GM23248 (cell line): ENCODE data around the gene KLHL12. TPM values are rescaled to one million over a fixed set of nuclear protein-coding genes. Genes with fewer than 3 reads are reported as not detected.

ENCODE experiments used
- DNase-seq: peaks from one replicate; pipeline ENCODE4 v3.0.0-alpha.2; 2015
- H2AFZ ChIP-seq: fragments of 200-600 bp; sonication (generic); 2 replicates; pipeline ENCODE4 v1.6.1; 2016; ENCODE audit warnings: antibody characterized with exemption
- H3F3A ChIP-seq: fragments of 200-600 bp; sonication (generic); 2 replicates; pipeline ENCODE4 v1.6.1; 2016; ENCODE audit warnings: mild to moderate bottlenecking, antibody characterized with exemption, mixed run types; ENCODE audit not compliant: insufficient read depth
- H3K27ac ChIP-seq: fragments of 200-600 bp; sonication (generic); 2 replicates; pipeline ENCODE4 v1.5.1; 2016; ENCODE audit warnings: mild to moderate bottlenecking
- H3K27me3 ChIP-seq: fragments of 200-600 bp; sonication (generic); replicated peaks from 2 replicates; pipeline ENCODE4 v1.6.1; 2016; ENCODE audit warnings: mild to moderate bottlenecking; ENCODE audit not compliant: insufficient read depth
- H3K36me3 ChIP-seq: fragments of 200-600 bp; sonication (generic); 2 replicates; pipeline ENCODE4 v1.6.1; 2016; ENCODE audit warnings: low read depth, mild to moderate bottlenecking
- H3K4me1 ChIP-seq: fragments of 200-600 bp; sonication (generic); 2 replicates; pipeline ENCODE4 v1.6.1; 2016; ENCODE audit warnings: mild to moderate bottlenecking; ENCODE audit not compliant: insufficient read depth
- H3K4me2 ChIP-seq: fragments of 200-600 bp; sonication (generic); one replicate; pipeline ENCODE4 v1.6.1; 2016; ENCODE audit warnings: mild to moderate bottlenecking; ENCODE audit not compliant: unreplicated experiment
- H3K4me3 ChIP-seq: fragments of 200-600 bp; sonication (generic); 2 replicates; pipeline ENCODE4 v1.5.1; 2016; ENCODE audit warnings: mild to moderate bottlenecking
- H3K79me2 ChIP-seq: fragments of 200-600 bp; sonication (generic); 2 replicates; pipeline ENCODE4 v1.6.1; 2016; ENCODE audit warnings: mild to moderate bottlenecking; ENCODE audit not compliant: insufficient read depth
- H3K9ac ChIP-seq: fragments of 200-600 bp; sonication (generic); 2 replicates; pipeline ENCODE4 v1.6.1; 2016; ENCODE audit warnings: mild to moderate bottlenecking
- H3K9me2 ChIP-seq: fragments of 200-600 bp; sonication (generic); 2 replicates; pipeline ENCODE4 v1.6.1; 2016; ENCODE audit warnings: mixed run types, mild to moderate bottlenecking, moderate library complexity; ENCODE audit not compliant: insufficient read depth
- H3K9me3 ChIP-seq: fragments of 200-600 bp; sonication (generic); one replicate; pipeline ENCODE4 v1.6.1; 2017; ENCODE audit warnings: low read depth
- H4K20me1 ChIP-seq: fragments of 200-600 bp; sonication (generic); 2 replicates; pipeline ENCODE4 v1.6.0; 2016; ENCODE audit not compliant: insufficient read depth
- EZH2 ChIP-seq: fragments of 200-600 bp; sonication (generic); IDR thresholded peaks from 2 replicates; pipeline ENCODE4 v1.6.1; 2018; ENCODE audit warnings: antibody characterized with exemption, mild to moderate bottlenecking; ENCODE audit not compliant: insufficient read depth, poor library complexity, severe bottlenecking
- EZH2phosphoT487 ChIP-seq: fragments of 200-600 bp; sonication (generic); IDR thresholded peaks from 2 replicates; pipeline ENCODE4 v1.6.1; 2018; ENCODE audit warnings: antibody characterized with exemption, moderate library complexity, mild to moderate bottlenecking, low read depth; ENCODE audit not compliant: insufficient read depth
- WGBS, 2 experiments: methylation state at CpG; one replicate each; pipeline ENCODE4 v1.1.6; 2015 to 2017; ENCODE audit warnings: low lambda C conversion rate in 2 of 2, low coverage in 1 of 2; ENCODE audit errors: missing lambda C conversion rate in 2 of 2; 5-methylcytosine and 5-hydroxymethylcytosine counted together
- in situ Hi-C: fragments of 300-500 bp; cut with MboI; formaldehyde crosslinking; loops from 2 replicates; pipeline ENCODE4 v1.15.0; 2020
- polyA plus RNA-seq: library from polyadenylated mRNA; unstranded; fragments of >200 nt; fragmentation: Nextera tagmentation; extraction: Ambion mirVana; gene quantifications from 2 replicates; pipeline ENCODE4 v1.2.1, GENCODE V29; 2016
- total RNA-seq: library from RNA; depleted of rRNA; stranded (reverse); fragments of >200 nt; shearing (Covaris generic); gene quantifications from 2 replicates; pipeline ENCODE4 v1.2.3, GENCODE V29; 2014

KLHL12 gene
- total and polyA plus RNA-seq, 2 experiments from 2014 or later, result 20.8 to 22.0 TPM

DNA sequence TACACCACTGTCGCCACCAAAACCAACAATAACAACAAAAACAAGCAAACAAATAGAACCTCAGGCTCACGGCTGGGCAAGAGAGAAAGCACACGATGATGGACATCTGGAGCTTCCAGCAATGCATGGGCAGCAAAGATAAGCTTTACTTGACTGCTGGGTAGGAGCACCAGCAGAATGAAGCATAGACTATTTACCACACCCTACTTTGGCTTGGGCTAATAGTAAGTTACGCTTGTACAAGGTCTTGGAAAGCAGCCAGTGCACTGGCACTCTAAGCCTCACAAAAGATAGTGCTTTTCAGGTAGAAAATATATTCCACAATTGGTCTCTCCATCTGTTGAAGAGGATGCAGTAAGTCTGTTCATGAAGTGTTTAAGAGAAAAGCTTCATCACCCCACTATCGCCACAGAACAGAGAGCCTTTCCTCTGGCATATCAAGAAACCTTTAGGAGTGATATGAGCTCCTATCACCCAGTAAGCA lies 17.4 kb upstream of the KLHL12 start:
- Histone ChIP-seq H3K4me2 (no peak overlapping the region), H3K4me1 (no peaks in the 10 kb centered on the region), H3K36me3 (peaks cover 76% of the 10 kb centered on the region), H3K27ac (no peak overlapping the region), H3K9me3 (no peaks in the 10 kb centered on the region), H3K4me3 (no peak overlapping the region), H3F3A (no peaks in the 10 kb centered on the region; the same call in 1 of the 2 replicates), H3K9ac (no peak overlapping the region), H2AFZ (no peak overlapping the region), H3K9me2 (no peaks in the 10 kb centered on the region), H3K27me3 (no peaks in the 10 kb centered on the region), H4K20me1 (0 out of 2 replicates have a peak, but pooled peaks cover 4% of the 10 kb centered on the region), H3K79me2 (peaks cover 22% of the 10 kb centered on the region)
- no peak for DNase-seq
- 88 to 91% methylated on average over 5 of the region's 5 CpGs for WGBS, 2 experiments
- no peak for TF ChIP-seq EZH2
- TF ChIP-seq EZH2phosphoT487, result no peak
- in situ Hi-C loops, result no loop called here

DNA sequence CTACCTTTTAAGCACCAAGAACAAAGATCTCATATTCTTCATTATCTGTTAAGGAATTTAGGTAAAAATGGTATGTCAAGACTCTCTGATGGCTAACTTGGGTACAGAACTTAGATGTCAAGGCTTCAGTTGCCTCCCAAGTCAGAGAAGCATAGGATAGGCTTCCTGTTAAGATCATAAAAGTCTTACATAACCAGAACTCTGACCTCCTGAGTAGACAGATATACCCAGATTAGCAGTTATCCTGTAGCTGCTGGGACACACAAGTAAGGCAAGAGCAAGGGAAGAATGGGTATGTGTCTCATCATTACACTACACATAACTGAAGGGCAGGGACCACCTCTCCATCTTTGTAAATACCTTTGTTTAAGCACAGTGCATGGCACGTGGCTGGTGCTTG lies 15.4 kb upstream of the KLHL12 start:
- Histone ChIP-seq H3K9ac (no peak overlapping the region), H3K4me1 (no peaks in the 10 kb centered on the region), H3K4me3 (no peak overlapping the region), H3K9me2 (no peaks in the 10 kb centered on the region), H4K20me1 (0 out of 2 replicates have a peak, but pooled peaks cover 4% of the 10 kb centered on the region), H3K27ac (no peak overlapping the region), H3K36me3 (peaks cover 64% of the 10 kb centered on the region), H3F3A (peaks cover 7% of the 10 kb centered on the region), H3K27me3 (no peaks in the 10 kb centered on the region), H3K4me2 (no peak overlapping the region), H3K9me3 (no peaks in the 10 kb centered on the region), H2AFZ (no peak overlapping the region), H3K79me2 (0 out of 2 replicates have a peak, but pooled peaks cover 5% of the 10 kb centered on the region)
- no peak for TF ChIP-seq EZH2
- no peak for TF ChIP-seq EZH2phosphoT487
- no peak for DNase-seq
- WGBS, 2 experiments, result 100% methylated on average over 1 of the region's 1 CpG
- in situ Hi-C loops, result no loop called here

DNA sequence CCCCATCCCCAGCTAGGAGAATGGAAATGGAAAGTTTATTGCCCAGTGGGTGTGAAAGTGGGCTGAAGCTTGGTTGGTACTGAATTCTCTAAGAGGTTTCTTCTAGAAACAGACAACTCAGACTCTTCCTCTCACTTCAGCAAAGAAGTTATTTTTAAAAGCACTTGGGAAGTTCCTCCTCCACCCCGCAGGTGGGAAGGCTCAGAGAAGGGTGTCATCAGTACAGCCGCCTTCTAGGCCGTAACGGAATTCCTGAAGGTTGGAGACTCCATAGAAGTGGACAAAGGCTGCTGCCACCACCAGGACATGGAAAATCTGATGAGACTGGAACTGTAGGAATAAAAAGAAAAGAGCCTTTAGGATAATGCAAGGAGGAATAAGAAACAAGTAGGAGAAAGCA lies 14.3 kb upstream of the KLHL12 start:
- peaks cover 56% of the 10 kb centered on the region for H3K36me3 ChIP-seq
- no peak overlapping the region for H3K27ac ChIP-seq
- TF ChIP-seq EZH2 (no peak), EZH2phosphoT487 (no peak)
- DNase-seq, result no peak
- no peak overlapping the region for H2AFZ ChIP-seq
- H3K4me2 ChIP-seq, result no peak overlapping the region
- H3K27me3 ChIP-seq, result no peaks in the 10 kb centered on the region
- in situ Hi-C loops, result no loop called here
- no peaks in the 10 kb centered on the region for H3K9me2 ChIP-seq
- peaks cover 7% of the 10 kb centered on the region for H3F3A ChIP-seq
- H3K79me2 ChIP-seq, result 0 out of 2 replicates have a peak, but pooled peaks cover 5% of the 10 kb centered on the region
- H3K4me3 ChIP-seq, result no peak overlapping the region
- no peak overlapping the region for H3K9ac ChIP-seq
- no peaks in the 10 kb centered on the region for H3K4me1 ChIP-seq
- no peaks in the 10 kb centered on the region for H3K9me3 ChIP-seq
- 0 out of 2 replicates have a peak, but pooled peaks cover 4% of the 10 kb centered on the region for H4K20me1 ChIP-seq
- WGBS, 2 experiments, result 99% methylated on average over 4 of the region's 4 CpGs

DNA sequence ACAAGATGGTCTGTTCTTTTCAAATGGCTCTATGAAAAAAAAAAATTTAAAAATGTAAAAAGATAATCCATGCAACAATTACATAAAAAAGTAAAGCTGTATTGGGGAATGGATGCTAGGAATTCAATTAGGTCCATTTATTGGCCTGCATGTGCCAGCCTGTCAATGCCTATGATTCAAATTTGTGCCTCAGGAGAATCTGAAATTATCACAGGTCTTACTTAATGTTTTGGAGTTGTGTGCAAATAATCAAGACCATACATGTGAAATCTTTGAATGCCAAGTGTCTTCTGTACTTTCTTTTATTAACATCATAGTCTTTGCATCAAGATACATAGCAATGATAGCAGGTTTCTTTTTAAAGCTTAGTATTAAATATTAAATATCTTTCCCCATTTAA lies 13.5 kb upstream of the KLHL12 start:
- no peak overlapping the region for H3K4me2 ChIP-seq
- H3F3A ChIP-seq, result peaks cover 7% of the 10 kb centered on the region
- TF ChIP-seq EZH2, result no peak
- no peak for TF ChIP-seq EZH2phosphoT487
- peaks cover 48% of the 10 kb centered on the region for H3K36me3 ChIP-seq
- no peak overlapping the region for H2AFZ ChIP-seq
- H4K20me1 ChIP-seq, result 0 out of 2 replicates have a peak, but pooled peaks cover 4% of the 10 kb centered on the region
- H3K9ac ChIP-seq, result no peak overlapping the region
- no peaks in the 10 kb centered on the region for H3K27me3 ChIP-seq
- 0 out of 2 replicates have a peak, but pooled peaks cover 2% of the 10 kb centered on the region for H3K79me2 ChIP-seq
- no peak for DNase-seq
- H3K9me3 ChIP-seq, result no peaks in the 10 kb centered on the region
- no peak overlapping the region for H3K27ac ChIP-seq
- H3K4me3 ChIP-seq, result no peak overlapping the region
- no peaks in the 10 kb centered on the region for H3K4me1 ChIP-seq
- H3K9me2 ChIP-seq, result no peaks in the 10 kb centered on the region
- in situ Hi-C loops, result no loop called here
